WTC11 (cell line): ENCODE data around the gene HDAC7. TPM values are rescaled to one million over a fixed set of nuclear protein-coding genes. Genes with fewer than 3 reads are reported as not detected.

Source experiments
- ATAC-seq: fragments of 200-7000 bp; cut with Tn5 transposase; 2 replicates; pipeline ENCODE4 v1.10.0; 2021; ENCODE audit warnings: mild to moderate bottlenecking, moderate library complexity
- CTCF ChIA-PET: fragments of 300-600 bp; sonication (Branson Sonifier 250); formaldehyde crosslinking; loops from one replicate; lab custom pipeline; 2021; ENCODE audit warnings: antibody characterized with exemption; lab: Charles Lee
- POLR2A ChIA-PET: fragments of 350-600 bp; sonication (Branson Sonifier 250); formaldehyde crosslinking; loops from one replicate; lab custom pipeline; 2021; ENCODE audit warnings: antibody characterized with exemption; lab: Charles Lee
- DNase-seq: peaks from one replicate; pipeline ENCODE4 v3.0.0; 2021; ENCODE audit warnings: low spot score
- H3K27ac Mint-ChIP-seq: 2 replicates; pipeline ENCODE4 v1.8.0; 2021; ENCODE audit warnings: mixed read lengths
- H3K27me3 Mint-ChIP-seq: 2 replicates; pipeline ENCODE4 v1.8.0; 2021; ENCODE audit warnings: low read depth, mild to moderate bottlenecking, moderate library complexity, mixed read lengths
- H3K36me3 Mint-ChIP-seq: 2 replicates; pipeline ENCODE4 v1.8.0; 2021; ENCODE audit warnings: mixed read lengths
- H3K4me1 Mint-ChIP-seq: 2 replicates; pipeline ENCODE4 v1.8.0; 2022; ENCODE audit warnings: mixed read lengths
- H3K4me3 Mint-ChIP-seq: 2 replicates; pipeline ENCODE4 v1.8.0; 2021; ENCODE audit warnings: mild to moderate bottlenecking, moderate library complexity, mixed read lengths
- H3K9me3 Mint-ChIP-seq: 2 replicates; pipeline ENCODE4 v1.8.0; 2021; ENCODE audit warnings: mixed read lengths
- CREB1 ChIP-seq: sonication (generic); formaldehyde crosslinking; IDR thresholded peaks from 2 replicates; pipeline ENCODE4 v1.8.0; 2023; ENCODE audit warnings: mild to moderate bottlenecking, missing genetic modification reagents
- ESRRA ChIP-seq: sonication (generic); formaldehyde crosslinking; IDR thresholded peaks from 2 replicates; pipeline ENCODE4 v1.8.1; 2022; ENCODE audit warnings: mild to moderate bottlenecking, missing genetic modification reagents, borderline replicate concordance
- FOXJ3 ChIP-seq: sonication (generic); formaldehyde crosslinking; IDR thresholded peaks from 2 replicates; pipeline ENCODE4 v1.9.0; 2021; ENCODE audit warnings: missing genetic modification reagents, mild to moderate bottlenecking, borderline replicate concordance
- GABPB1 ChIP-seq: sonication (generic); formaldehyde crosslinking; IDR thresholded peaks from 2 replicates; pipeline ENCODE4 v1.8.1; 2023; ENCODE audit warnings: mild to moderate bottlenecking, missing genetic modification reagents
- IRF1 ChIP-seq: sonication (generic); formaldehyde crosslinking; IDR thresholded peaks from 2 replicates; pipeline ENCODE4 v1.8.0; 2023; ENCODE audit warnings: missing genetic modification reagents
- JUN ChIP-seq: sonication (generic); formaldehyde crosslinking; IDR thresholded peaks from 2 replicates; pipeline ENCODE4 v1.8.0; 2023; ENCODE audit warnings: mild to moderate bottlenecking, missing genetic modification reagents
- NFYB ChIP-seq: sonication (generic); formaldehyde crosslinking; conservative IDR thresholded peaks from 2 replicates; pipeline ENCODE4 v1.8.0; 2022; ENCODE audit warnings: low read depth, missing genetic modification reagents
- TCF7 ChIP-seq: sonication (generic); formaldehyde crosslinking; IDR thresholded peaks from 2 replicates; pipeline ENCODE4 v1.8.0; 2022; ENCODE audit warnings: mild to moderate bottlenecking, low read depth, missing genetic modification reagents, moderate library complexity
- ZBTB43 ChIP-seq: sonication (generic); formaldehyde crosslinking; IDR thresholded peaks from 2 replicates; pipeline ENCODE4 v1.8.1; 2023; ENCODE audit warnings: mild to moderate bottlenecking, missing genetic modification reagents
- ZMAT4 ChIP-seq: fragments of 250-450 bp; sonication (Bioruptor Pico); IDR thresholded peaks from 2 replicates; pipeline ENCODE4 v1.9.0; 2021; ENCODE audit warnings: mild to moderate bottlenecking
- ZNF423 ChIP-seq: fragments of 250-450 bp; sonication (Bioruptor Pico); IDR thresholded peaks from 2 replicates; pipeline ENCODE4 v2.1.2; 2022; ENCODE audit warnings: mild to moderate bottlenecking, moderate library complexity
- ZNF671 ChIP-seq: fragments of 250-450 bp; sonication (Bioruptor Pico); IDR thresholded peaks from 2 replicates; pipeline ENCODE4 v1.8.0; 2021; ENCODE audit warnings: mild to moderate bottlenecking
- ZSCAN18 ChIP-seq: fragments of 250-450 bp; sonication (Bioruptor Pico); IDR thresholded peaks from 2 replicates; pipeline ENCODE4 v2.1.2; 2022; ENCODE audit warnings: mild to moderate bottlenecking, moderate library complexity
- total RNA-seq: library from RNA; stranded (reverse); gene quantifications from 3 replicates; pipeline ENCODE4 v1.2.3, GENCODE V29; 2021
- TF ChIP-seq, protein P1 (sequence below): sonication (generic); formaldehyde crosslinking; IDR thresholded peaks from 2 replicates; pipeline ENCODE4 v1.8.1; 2022; ENCODE audit warnings: mild to moderate bottlenecking, moderate library complexity, missing genetic modification reagents
- TF ChIP-seq, protein P2 (sequence below): sonication (generic); formaldehyde crosslinking; conservative IDR thresholded peaks from 2 replicates; pipeline ENCODE4 v1.8.1; 2023; ENCODE audit warnings: mild to moderate bottlenecking, low read depth, missing genetic modification reagents, moderate library complexity
- TF ChIP-seq, protein P3 (sequence below): sonication (generic); formaldehyde crosslinking; IDR thresholded peaks from 2 replicates; pipeline ENCODE4 v1.8.1; 2023; ENCODE audit warnings: mild to moderate bottlenecking, missing genetic modification reagents, borderline replicate concordance
- TF ChIP-seq, protein P4 (sequence below): fragments of 250-450 bp; sonication (Bioruptor Pico); IDR thresholded peaks from 2 replicates; pipeline ENCODE4 v1.9.0; 2021; ENCODE audit warnings: mild to moderate bottlenecking

HDAC7 gene
- total RNA-seq, 1 experiment from 2014 or later: 111 TPM

- peaks cover 47% of the 10 kb centered on the region for H3K4me1 Mint-ChIP-seq
- H3K4me3 Mint-ChIP-seq: no peak overlapping the region; the same call in 1 of the 2 replicates
- ATAC-seq: no peak
- ChIA-PET POLR2A (interaction anchor here (0.6 kb wide), 1 partner anchor 47 kb away, joined by 3 read pairs; no protein-coding TSS in a partner anchor), CTCF (interaction anchor here (0.8 to 19.3 kb wide), 6 partner anchors 8 to 63 kb away, joined by 3 to 735 read pairs (median 47); partner anchors contain the start of gene RAPGEF3)
- no peaks in the 10 kb centered on the region for H3K36me3 Mint-ChIP-seq
- no peak for TF ChIP-seq FOXJ3 (CRISPR knock-in tag)
- no peak for TF ChIP-seq ZNF423 (CRISPR knock-in tag)
- TF ChIP-seq ZMAT4 (CRISPR knock-in tag): no peak
- no peak for TF ChIP-seq ZSCAN18
- no peak for TF ChIP-seq ESRRA (CRISPR knock-in tag)
- no peak for TF ChIP-seq NFYB (CRISPR knock-in tag)
- TF ChIP-seq GABPB1: no peak
- TF ChIP-seq IRF1 (CRISPR knock-in tag): no peak
- TF ChIP-seq, protein P1, sequence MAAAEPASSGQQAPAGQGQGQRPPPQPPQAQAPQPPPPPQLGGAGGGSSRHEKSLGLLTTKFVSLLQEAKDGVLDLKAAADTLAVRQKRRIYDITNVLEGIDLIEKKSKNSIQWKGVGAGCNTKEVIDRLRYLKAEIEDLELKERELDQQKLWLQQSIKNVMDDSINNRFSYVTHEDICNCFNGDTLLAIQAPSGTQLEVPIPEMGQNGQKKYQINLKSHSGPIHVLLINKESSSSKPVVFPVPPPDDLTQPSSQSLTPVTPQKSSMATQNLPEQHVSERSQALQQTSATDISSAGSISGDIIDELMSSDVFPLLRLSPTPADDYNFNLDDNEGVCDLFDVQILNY (CRISPR knock-in tag): no peak
- DNase-seq: no peak
- H3K9me3 Mint-ChIP-seq: no peaks in the 10 kb centered on the region
- H3K27ac Mint-ChIP-seq: peak overlapping the region; percentile 53; the same call in 1 of the 2 replicates
- peaks cover 27% of the 10 kb centered on the region for H3K27me3 Mint-ChIP-seq
Observed at GRCh38 chr12:47775100-47775911, 44.4 kb downstream of the HDAC7 start.

GRCh38 chr12:47774663-47775062, 45.0 kb downstream of the HDAC7 start:
- Mint-ChIP-seq H3K36me3 (no peaks in the 10 kb centered on the region), H3K4me1 (peaks cover 44% of the 10 kb centered on the region), H3K4me3 (peak overlapping the region; percentile 82), H3K27ac (no peak overlapping the region), H3K9me3 (no peaks in the 10 kb centered on the region), H3K27me3 (peaks cover 27% of the 10 kb centered on the region)
- DNase-seq (no peak), ATAC-seq (no peak)
- CTCF ChIA-PET: interaction anchor here (0.8 to 19.3 kb wide), 6 partner anchors 7 to 63 kb away, joined by 3 to 735 read pairs (median 47); partner anchors contain the start of gene RAPGEF3
- POLR2A ChIA-PET: interaction anchor here (0.6 kb wide), 1 partner anchor 47 kb away, joined by 3 read pairs; no protein-coding TSS in a partner anchor
- TF ChIP-seq, protein P2, sequence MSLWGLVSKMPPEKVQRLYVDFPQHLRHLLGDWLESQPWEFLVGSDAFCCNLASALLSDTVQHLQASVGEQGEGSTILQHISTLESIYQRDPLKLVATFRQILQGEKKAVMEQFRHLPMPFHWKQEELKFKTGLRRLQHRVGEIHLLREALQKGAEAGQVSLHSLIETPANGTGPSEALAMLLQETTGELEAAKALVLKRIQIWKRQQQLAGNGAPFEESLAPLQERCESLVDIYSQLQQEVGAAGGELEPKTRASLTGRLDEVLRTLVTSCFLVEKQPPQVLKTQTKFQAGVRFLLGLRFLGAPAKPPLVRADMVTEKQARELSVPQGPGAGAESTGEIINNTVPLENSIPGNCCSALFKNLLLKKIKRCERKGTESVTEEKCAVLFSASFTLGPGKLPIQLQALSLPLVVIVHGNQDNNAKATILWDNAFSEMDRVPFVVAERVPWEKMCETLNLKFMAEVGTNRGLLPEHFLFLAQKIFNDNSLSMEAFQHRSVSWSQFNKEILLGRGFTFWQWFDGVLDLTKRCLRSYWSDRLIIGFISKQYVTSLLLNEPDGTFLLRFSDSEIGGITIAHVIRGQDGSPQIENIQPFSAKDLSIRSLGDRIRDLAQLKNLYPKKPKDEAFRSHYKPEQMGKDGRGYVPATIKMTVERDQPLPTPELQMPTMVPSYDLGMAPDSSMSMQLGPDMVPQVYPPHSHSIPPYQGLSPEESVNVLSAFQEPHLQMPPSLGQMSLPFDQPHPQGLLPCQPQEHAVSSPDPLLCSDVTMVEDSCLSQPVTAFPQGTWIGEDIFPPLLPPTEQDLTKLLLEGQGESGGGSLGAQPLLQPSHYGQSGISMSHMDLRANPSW (CRISPR knock-in tag): no peak
- TF ChIP-seq ZBTB43: no peak
- no peak for TF ChIP-seq CREB1 (CRISPR knock-in tag)
- TF ChIP-seq TCF7 (CRISPR knock-in tag): no peak
- TF ChIP-seq ZMAT4 (CRISPR knock-in tag): no peak
- TF ChIP-seq, protein P3, sequence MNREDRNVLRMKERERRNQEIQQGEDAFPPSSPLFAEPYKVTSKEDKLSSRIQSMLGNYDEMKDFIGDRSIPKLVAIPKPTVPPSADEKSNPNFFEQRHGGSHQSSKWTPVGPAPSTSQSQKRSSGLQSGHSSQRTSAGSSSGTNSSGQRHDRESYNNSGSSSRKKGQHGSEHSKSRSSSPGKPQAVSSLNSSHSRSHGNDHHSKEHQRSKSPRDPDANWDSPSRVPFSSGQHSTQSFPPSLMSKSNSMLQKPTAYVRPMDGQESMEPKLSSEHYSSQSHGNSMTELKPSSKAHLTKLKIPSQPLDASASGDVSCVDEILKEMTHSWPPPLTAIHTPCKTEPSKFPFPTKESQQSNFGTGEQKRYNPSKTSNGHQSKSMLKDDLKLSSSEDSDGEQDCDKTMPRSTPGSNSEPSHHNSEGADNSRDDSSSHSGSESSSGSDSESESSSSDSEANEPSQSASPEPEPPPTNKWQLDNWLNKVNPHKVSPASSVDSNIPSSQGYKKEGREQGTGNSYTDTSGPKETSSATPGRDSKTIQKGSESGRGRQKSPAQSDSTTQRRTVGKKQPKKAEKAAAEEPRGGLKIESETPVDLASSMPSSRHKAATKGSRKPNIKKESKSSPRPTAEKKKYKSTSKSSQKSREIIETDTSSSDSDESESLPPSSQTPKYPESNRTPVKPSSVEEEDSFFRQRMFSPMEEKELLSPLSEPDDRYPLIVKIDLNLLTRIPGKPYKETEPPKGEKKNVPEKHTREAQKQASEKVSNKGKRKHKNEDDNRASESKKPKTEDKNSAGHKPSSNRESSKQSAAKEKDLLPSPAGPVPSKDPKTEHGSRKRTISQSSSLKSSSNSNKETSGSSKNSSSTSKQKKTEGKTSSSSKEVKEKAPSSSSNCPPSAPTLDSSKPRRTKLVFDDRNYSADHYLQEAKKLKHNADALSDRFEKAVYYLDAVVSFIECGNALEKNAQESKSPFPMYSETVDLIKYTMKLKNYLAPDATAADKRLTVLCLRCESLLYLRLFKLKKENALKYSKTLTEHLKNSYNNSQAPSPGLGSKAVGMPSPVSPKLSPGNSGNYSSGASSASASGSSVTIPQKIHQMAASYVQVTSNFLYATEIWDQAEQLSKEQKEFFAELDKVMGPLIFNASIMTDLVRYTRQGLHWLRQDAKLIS (CRISPR knock-in tag): no peak
- TF ChIP-seq ZNF671: no peak
- TF ChIP-seq, protein P4, sequence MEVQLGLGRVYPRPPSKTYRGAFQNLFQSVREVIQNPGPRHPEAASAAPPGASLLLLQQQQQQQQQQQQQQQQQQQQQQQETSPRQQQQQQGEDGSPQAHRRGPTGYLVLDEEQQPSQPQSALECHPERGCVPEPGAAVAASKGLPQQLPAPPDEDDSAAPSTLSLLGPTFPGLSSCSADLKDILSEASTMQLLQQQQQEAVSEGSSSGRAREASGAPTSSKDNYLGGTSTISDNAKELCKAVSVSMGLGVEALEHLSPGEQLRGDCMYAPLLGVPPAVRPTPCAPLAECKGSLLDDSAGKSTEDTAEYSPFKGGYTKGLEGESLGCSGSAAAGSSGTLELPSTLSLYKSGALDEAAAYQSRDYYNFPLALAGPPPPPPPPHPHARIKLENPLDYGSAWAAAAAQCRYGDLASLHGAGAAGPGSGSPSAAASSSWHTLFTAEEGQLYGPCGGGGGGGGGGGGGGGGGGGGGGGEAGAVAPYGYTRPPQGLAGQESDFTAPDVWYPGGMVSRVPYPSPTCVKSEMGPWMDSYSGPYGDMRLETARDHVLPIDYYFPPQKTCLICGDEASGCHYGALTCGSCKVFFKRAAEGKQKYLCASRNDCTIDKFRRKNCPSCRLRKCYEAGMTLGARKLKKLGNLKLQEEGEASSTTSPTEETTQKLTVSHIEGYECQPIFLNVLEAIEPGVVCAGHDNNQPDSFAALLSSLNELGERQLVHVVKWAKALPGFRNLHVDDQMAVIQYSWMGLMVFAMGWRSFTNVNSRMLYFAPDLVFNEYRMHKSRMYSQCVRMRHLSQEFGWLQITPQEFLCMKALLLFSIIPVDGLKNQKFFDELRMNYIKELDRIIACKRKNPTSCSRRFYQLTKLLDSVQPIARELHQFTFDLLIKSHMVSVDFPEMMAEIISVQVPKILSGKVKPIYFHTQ (CRISPR knock-in tag): no peak
- no peak for TF ChIP-seq JUN
